Thyroid gland (tissue), 4 donors: ENCODE results near the gene ULK4.

Experiments used
- CTCF ChIP-seq, 6 experiments: fragments of 200-600 bp in 3 of 6; fragments of 450-650 bp in 3 of 6; sonication (generic) in 3 of 6; IDR thresholded peaks; one replicate each; pipeline ENCODE4 v1.5.1; 2016 to 2019; ENCODE audit warnings: antibody characterized with exemption in 6 of 6, mild to moderate bottlenecking in 2 of 6, inconsistent platforms in 1 of 6, moderate library complexity in 1 of 6
- POLR2A ChIP-seq, 2 donors: fragments of 450-650 bp; IDR thresholded peaks; one replicate each; pipeline ENCODE4 v1.6.1; 2017; ENCODE audit warnings: antibody characterized with exemption in 2 of 2, mild to moderate bottlenecking in 2 of 2, moderate library complexity in 1 of 2

DNA sequence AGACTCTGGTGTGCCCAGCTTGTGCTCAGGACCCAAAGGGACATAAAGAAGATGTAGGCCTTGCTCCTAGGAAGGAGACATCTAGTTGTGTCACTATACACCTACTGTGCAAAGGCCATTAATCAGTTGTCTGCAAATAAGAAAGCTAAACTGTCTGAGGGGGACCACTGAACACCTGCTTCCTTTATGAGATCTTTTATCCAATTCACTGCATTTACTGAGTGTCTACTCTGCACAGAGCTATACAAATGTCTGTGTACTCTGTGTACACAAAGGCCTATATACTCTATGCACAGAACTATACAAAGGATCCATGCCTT is 637.8 kb downstream of the ULK4 start:
- TF ChIP-seq CTCF (IDR thresholded peaks at IDR 0.05) (no peak), POLR2A (IDR thresholded peaks at IDR 0.05) (no peak)
